HFFc6 (cell line): ENCODE data around the gene TECR. TPM values are rescaled to one million over a fixed set of nuclear protein-coding genes. Genes with fewer than 3 reads are reported as not detected.
"Not testable (repeated sequence)": the region's sequence is repeated elsewhere in the genome, so short reads cannot be mapped to it uniquely, and the experiment has no call there.

Experiments used
- DNase-seq: peaks from one replicate; pipeline ENCODE4 v3.0.0-alpha.2; 2018
- H3K27ac Mint-ChIP-seq: 2 replicates; pipeline ENCODE4 v1.8.0; 2020; ENCODE audit warnings: mild to moderate bottlenecking, mixed read lengths
- H3K27me3 Mint-ChIP-seq: 2 replicates; pipeline ENCODE4 v1.8.0; 2021; ENCODE audit warnings: mild to moderate bottlenecking, moderate library complexity, mixed read lengths; ENCODE audit not compliant: insufficient read depth
- H3K36me3 Mint-ChIP-seq: 2 replicates; pipeline ENCODE4 v1.8.0; 2021; ENCODE audit warnings: low read depth, mixed read lengths
- H3K4me1 Mint-ChIP-seq: 2 replicates; pipeline ENCODE4 v1.8.0; 2020; ENCODE audit warnings: low read depth, mixed read lengths
- H3K4me3 Mint-ChIP-seq: 2 replicates; pipeline ENCODE4 v1.8.0; 2020; ENCODE audit warnings: mild to moderate bottlenecking, moderate library complexity, mixed read lengths
- H3K9me3 Mint-ChIP-seq: 2 replicates; pipeline ENCODE4 v1.8.0; 2020; ENCODE audit warnings: mild to moderate bottlenecking, mixed read lengths
- total RNA-seq, 6 experiments: library from RNA; stranded (reverse); fragmentation: NEBNext Ultra II Directional; extraction: Animal tissue kit (Norgen Biotek cat#: 25700); gene quantifications; 2 replicates in 1 of 6; 3 replicates in 5 of 6; pipeline ENCODE4 v1.2.3, GENCODE V29; 2021
- TF ChIP-seq, protein P1 (sequence below): fragments of 200-600 bp; sonication (generic); IDR thresholded peaks from 2 replicates; pipeline ENCODE4 v1.5.0; 2021; ENCODE audit warnings: antibody characterized with exemption, mild to moderate bottlenecking

Gene TECR
- total RNA-seq, 6 experiments from 2014 or later = 101 to 132 (median 118) TPM

DNA sequence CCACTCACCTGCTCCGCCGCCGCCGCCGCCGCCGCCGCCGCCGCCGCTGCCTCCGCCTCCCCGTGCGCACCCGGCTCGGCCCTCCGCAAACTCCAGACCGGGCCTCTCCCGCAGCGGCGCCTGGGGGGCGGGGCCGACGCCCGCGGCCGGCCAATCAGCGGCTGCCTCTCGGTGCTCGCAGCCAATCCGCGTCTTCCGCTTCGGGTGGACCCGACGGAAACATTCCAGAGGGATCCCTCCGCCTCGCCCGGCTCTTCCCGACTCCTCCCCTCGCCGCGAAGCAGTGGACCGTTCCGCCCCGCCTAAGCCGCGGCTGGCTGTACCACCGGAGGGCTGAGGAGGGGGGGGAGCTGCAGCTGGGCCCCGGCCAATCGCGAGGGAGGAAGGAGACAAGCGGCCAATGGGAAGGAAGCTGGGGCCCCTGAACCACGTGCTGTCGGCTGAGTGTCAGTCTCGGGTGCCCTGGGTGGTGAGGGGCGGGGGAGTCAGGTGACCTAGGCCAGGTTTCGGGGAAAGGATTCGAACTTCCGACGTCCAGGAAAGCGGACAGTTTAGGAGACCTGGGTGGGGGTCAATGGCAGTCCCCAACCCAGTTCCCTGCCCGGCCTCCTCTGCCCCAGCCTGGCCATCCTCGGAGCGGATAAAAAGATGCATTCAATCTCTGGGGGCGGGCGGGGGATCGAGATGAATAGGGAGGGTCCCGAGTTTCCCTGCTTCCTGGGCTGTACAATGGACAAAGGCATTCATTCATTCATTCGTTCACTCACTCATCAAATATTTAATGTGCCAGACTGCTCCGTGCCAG, 33.2 kb upstream of the TECR start, which contains the start of gene GIPC1:
Gene GIPC1 (minus strand): TSS at position 99 of the 805 bp plus-strand sequence. CDS start 13,151 bp downstream, outside the sequence.
- H3K36me3 Mint-ChIP-seq = peaks cover 20% of the 10 kb centered on the region
- H3K27ac Mint-ChIP-seq = peak within 1 kb of the TSS; percentile 78
- peak; percentile 98 for DNase-seq

DNA sequence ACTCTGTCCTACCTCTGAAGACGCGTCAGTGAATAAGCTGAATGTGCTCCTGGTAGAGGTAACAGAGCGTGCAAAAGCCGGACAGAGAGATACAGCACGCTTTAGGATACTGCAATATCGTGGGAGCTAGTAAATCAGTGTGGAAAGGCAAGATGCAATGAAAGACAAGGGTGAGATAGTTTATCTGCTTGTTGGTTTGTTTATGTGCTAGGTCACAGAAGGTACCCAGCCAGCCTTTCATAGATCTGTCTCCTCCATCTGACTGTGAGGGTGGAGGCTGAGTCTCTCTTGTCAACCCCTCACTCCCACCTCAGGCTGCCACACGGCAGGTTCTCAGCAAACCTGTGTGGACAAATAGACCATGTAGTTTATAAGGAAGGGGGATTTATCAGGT, 32.6 kb upstream of the TECR start:
- peaks cover 35% of the 10 kb centered on the region for H3K4me1 Mint-ChIP-seq
- H3K9me3 Mint-ChIP-seq = no peaks in the 10 kb centered on the region
- H3K27me3 Mint-ChIP-seq = no peaks in the 10 kb centered on the region; the same call in 1 of the 2 replicates
- peak overlapping the region; percentile 78 for H3K27ac Mint-ChIP-seq
- H3K4me3 Mint-ChIP-seq = peak overlapping the region; percentile 80
- H3K36me3 Mint-ChIP-seq = peaks cover 15% of the 10 kb centered on the region
- TF ChIP-seq, protein P1, sequence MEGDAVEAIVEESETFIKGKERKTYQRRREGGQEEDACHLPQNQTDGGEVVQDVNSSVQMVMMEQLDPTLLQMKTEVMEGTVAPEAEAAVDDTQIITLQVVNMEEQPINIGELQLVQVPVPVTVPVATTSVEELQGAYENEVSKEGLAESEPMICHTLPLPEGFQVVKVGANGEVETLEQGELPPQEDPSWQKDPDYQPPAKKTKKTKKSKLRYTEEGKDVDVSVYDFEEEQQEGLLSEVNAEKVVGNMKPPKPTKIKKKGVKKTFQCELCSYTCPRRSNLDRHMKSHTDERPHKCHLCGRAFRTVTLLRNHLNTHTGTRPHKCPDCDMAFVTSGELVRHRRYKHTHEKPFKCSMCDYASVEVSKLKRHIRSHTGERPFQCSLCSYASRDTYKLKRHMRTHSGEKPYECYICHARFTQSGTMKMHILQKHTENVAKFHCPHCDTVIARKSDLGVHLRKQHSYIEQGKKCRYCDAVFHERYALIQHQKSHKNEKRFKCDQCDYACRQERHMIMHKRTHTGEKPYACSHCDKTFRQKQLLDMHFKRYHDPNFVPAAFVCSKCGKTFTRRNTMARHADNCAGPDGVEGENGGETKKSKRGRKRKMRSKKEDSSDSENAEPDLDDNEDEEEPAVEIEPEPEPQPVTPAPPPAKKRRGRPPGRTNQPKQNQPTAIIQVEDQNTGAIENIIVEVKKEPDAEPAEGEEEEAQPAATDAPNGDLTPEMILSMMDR = no peak
- DNase-seq = no peak

More for the DNA sequence above, 33.2 kb upstream of the TECR start, which contains the start of gene GIPC1:
- Mint-ChIP-seq H3K27me3 (no peaks in the 10 kb centered on the region; the same call in 1 of the 2 replicates), H3K4me3 (peak within 1 kb of the TSS; percentile 93), H3K9me3 (no peaks in the 10 kb centered on the region), H3K4me1 (peaks cover 35% of the 10 kb centered on the region)
- TF ChIP-seq, protein P1 = no peak

DNA sequence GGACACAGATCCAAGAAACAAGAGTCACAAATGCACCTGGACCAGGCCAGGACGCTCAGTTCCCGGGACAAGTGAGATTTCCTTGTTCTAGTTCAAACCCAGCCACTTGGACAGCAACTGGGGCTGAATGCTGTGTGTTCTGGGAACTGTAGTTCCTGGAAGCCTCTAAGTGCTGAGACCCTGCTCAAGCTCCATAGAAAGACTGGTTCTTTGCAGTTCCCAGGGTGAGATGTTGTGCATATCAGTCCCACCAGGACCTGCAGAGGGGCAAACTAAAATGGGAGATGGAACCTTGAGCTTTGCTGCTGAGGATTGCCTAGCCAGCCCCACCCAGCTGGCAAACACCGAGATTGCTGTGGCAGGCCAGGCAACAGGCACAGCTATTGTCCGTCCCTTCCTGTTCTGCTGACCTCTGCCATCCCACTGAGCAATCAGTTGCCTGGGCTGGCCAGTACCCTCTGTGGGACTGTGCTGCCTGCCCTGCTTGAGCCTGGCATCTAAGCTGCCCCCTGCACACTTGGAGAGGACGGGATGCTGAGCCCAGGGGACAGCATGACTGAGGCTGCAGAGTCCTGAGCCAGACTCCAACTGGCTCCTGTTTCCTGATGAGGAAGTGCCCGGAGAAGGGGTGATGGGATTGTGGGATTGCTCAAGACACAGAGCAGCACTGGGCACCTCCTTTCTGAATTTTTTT, 32.0 kb upstream of the TECR start:
- peak overlapping the region; percentile 78 for H3K27ac Mint-ChIP-seq
- H3K4me3 Mint-ChIP-seq = peak overlapping the region; percentile 80; the same call in 1 of the 2 replicates
- peaks cover 15% of the 10 kb centered on the region for H3K36me3 Mint-ChIP-seq
- peaks cover 39% of the 10 kb centered on the region for H3K4me1 Mint-ChIP-seq
- H3K27me3 Mint-ChIP-seq = no peaks in the 10 kb centered on the region; the same call in 1 of the 2 replicates
- DNase-seq = no peak
- TF ChIP-seq, protein P1 = no peak
- no peaks in the 10 kb centered on the region for H3K9me3 Mint-ChIP-seq

DNA sequence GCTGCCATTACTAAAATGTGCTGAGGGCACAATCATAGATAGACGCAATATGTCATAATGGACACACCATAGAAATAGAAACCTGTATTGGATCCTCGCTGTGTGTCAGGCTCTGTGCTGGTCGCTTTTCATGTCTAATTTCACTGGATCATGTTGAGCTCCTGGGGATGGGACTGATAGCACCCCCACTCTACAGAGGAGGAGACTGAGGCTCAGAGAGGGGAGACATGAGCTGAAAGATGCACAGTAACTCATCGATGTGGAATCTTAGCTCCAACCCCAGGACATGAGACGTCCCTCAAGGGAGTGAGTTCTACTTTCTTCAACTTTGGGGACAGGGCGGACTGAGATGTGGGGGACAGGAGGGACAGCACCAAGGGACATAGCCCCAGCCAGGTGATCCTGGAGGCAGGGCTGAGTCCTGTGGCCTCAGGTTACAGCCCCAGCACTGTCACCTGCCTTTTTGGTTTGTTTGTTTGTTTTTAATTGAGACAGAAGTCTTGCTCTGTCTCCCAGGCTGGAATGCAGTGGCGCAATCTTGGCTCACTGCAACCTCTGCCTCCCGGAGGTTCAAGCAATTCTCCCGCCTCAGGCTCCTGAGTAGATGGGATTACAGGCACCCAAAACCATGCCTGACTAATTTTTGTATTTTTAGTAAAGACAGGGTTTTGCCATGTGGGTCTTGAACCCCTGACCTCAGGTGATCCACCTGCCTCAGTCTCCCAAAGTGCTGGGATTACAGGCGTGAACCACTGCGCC, 26.9 kb upstream of the TECR start:
- Mint-ChIP-seq H3K9me3 (no peaks in the 10 kb centered on the region), H3K4me1 (peaks cover 52% of the 10 kb centered on the region), H3K27me3 (peaks cover 6% of the 10 kb centered on the region), H3K4me3 (no peak overlapping the region), H3K27ac (no peak overlapping the region; the same call in 1 of the 2 replicates), H3K36me3 (no peaks in the 10 kb centered on the region)
- TF ChIP-seq, protein P1 = no peak
- DNase-seq = peak; percentile 22

DNA sequence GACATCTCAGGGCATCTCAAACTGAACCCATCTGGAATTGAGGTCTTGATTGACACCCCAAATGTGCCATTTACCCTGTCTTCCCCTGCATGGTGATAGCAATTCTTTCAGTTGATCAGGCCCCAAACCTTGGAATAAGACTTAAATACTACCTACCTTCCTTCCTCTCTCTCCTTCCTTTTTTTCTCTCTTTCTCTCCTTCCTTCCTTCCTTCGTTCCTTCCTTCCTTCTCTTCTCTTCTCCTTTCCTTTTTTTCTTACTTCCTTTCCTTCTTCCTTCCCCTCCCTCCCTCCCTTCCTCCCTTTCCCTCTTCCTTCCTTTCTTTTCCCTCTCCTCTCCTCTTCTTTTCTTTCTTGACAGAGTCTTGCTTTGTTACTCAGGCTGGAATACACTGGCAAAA, 26.1 kb upstream of the TECR start:
- peaks cover 6% of the 10 kb centered on the region for H3K27me3 Mint-ChIP-seq
- no peaks in the 10 kb centered on the region for H3K36me3 Mint-ChIP-seq
- peak overlapping the region; percentile 32 for H3K27ac Mint-ChIP-seq
- no peak for DNase-seq
- H3K4me3 Mint-ChIP-seq = no peak overlapping the region
- H3K9me3 Mint-ChIP-seq = no peaks in the 10 kb centered on the region
- H3K4me1 Mint-ChIP-seq = peaks cover 56% of the 10 kb centered on the region
- TF ChIP-seq, protein P1 = no peak

DNA sequence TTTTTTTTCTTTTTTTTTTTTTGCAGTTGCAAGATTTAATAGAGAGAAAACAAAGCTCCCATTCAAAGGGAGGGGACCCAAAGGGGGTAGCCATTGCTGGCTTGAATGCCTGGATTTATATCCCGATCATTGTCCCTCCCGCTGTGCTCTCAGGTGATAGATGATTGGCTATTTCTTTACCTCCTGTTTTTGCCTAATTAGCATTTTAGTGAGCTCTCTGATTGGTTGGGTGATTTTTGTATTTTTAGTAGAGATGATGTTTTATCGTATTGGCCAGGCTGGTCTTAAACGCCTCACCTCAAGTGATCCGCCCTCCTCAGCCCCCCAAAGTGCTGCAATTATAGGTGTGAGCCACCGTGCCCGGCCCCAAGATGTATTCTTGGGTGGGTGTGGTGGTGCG, 24.8 kb upstream of the TECR start:
- H3K9me3 Mint-ChIP-seq, DNase-seq, H3K36me3 Mint-ChIP-seq, H3K4me3 Mint-ChIP-seq, H3K27me3 Mint-ChIP-seq: not testable (repeated sequence)
- peaks cover 63% of the 10 kb centered on the region for H3K4me1 Mint-ChIP-seq
- peak overlapping the region; percentile 97 for H3K27ac Mint-ChIP-seq
